HepG2 (cell line): ENCODE results near the gene TBC1D2B. TPM values are rescaled to one million over a fixed set of nuclear protein-coding genes. Genes with fewer than 3 reads are reported as not detected.

Experiments used
- ATAC-seq: fragments of 200-7000 bp; cut with Tn5 transposase; 3 replicates; pipeline ENCODE4 v1.9.1; 2020; ENCODE audit warnings: mild to moderate bottlenecking, moderate library complexity
- BruUV-seq: library from RNA; stranded (reverse); fragments of 400-500 nt; replicated peaks from 2 replicates; lab custom pipeline; 2021; lab: Mats Ljungman, UMichigan
- CTCF ChIA-PET: fragments of 300-600 bp; formaldehyde crosslinking; extraction: SDS; loops from one replicate; lab custom pipeline; 2021; ENCODE audit warnings: low total read pairs, inconsistent platforms, low intra/inter-chr PET ratio; lab: Yijun Ruan, JAX
- POLR2A ChIA-PET: fragments of 350-600 bp; sonication (Branson Sonifier 250); formaldehyde crosslinking; loops from one replicate; lab custom pipeline; 2020; ENCODE audit warnings: antibody characterized with exemption, inconsistent platforms; lab: Yijun Ruan, JAX
- DNase-seq: peaks from one replicate; pipeline ENCODE4 v3.0.0-alpha.2; 2015; ENCODE audit warnings: low spot score
- FAIRE-seq: peaks from 3 replicates; lab custom pipeline; 2011; peaks lifted over from hg19 to GRCh38; lab: Jason Lieb, UNC
- H2AFZ ChIP-seq: one replicate; pipeline ENCODE4 v1.6.1; 2011; ENCODE audit warnings: low read length, inconsistent platforms
- H3K27ac ChIP-seq: fragments of 300-600 bp; 3 replicates; pipeline ENCODE4 v1.8.0; 2011; ENCODE audit warnings: mixed run types, mild to moderate bottlenecking, mixed read lengths, low read length, inconsistent platforms; ENCODE audit not compliant: insufficient read depth; ENCODE audit errors: extremely low read length
- H3K27me3 ChIP-seq, 2 experiments: fragments of 200-600 bp in 1 of 2; 2 replicates in 1 of 2; 3 replicates in 1 of 2; pipeline versions ENCODE4 v1.6.0 to v1.8.0; 2011; ENCODE audit warnings: low read length in 2 of 2, mild to moderate bottlenecking in 2 of 2, moderate library complexity in 2 of 2, inconsistent platforms in 1 of 2; ENCODE audit not compliant: insufficient read depth in 2 of 2, control insufficient read depth in 1 of 2
- H3K36me3 ChIP-seq, 2 experiments: fragments of 200-600 bp in 1 of 2; replicated peaks in 1 of 2; 2 replicates in 1 of 2; 3 replicates in 1 of 2; pipeline versions ENCODE4 v1.5.1 to v1.8.0; 2011; ENCODE audit warnings: low read length in 2 of 2, inconsistent platforms in 1 of 2; ENCODE audit not compliant: insufficient read depth in 2 of 2, control insufficient read depth in 1 of 2
- H3K4me1 ChIP-seq: 2 replicates; pipeline ENCODE4 v1.5.1; 2012; ENCODE audit warnings: low read length, inconsistent platforms; ENCODE audit not compliant: insufficient read depth
- H3K4me2 ChIP-seq: 2 replicates; pipeline ENCODE4 v1.6.0; 2011; ENCODE audit warnings: low read depth, low read length, inconsistent platforms
- H3K4me3 ChIP-seq, 3 experiments: fragments of 200-600 bp in 1 of 3; sonication (generic), shearing (Covaris generic) in 1 of 3; replicated peaks in 1 of 3; 2 replicates each; pipeline ENCODE4 v1.5.1; 2011 to 2016; ENCODE audit warnings: low read length in 3 of 3, inconsistent platforms in 2 of 3, low read depth in 2 of 3, mild to moderate bottlenecking in 2 of 3, control low read depth in 1 of 3, mixed read lengths in 1 of 3; ENCODE audit not compliant: insufficient read depth in 1 of 3
- H3K79me2 ChIP-seq: one replicate; pipeline ENCODE4 v1.6.1; 2011; ENCODE audit warnings: low read length, inconsistent platforms; ENCODE audit not compliant: insufficient read depth
- H3K9ac ChIP-seq: 2 replicates; pipeline ENCODE4 v1.6.0; 2011; ENCODE audit warnings: mild to moderate bottlenecking, low read depth, low read length, inconsistent platforms; ENCODE audit not compliant: insufficient read depth
- H3K9me3 ChIP-seq: 2 replicates; pipeline ENCODE4 v1.5.1; 2012; ENCODE audit warnings: mild to moderate bottlenecking, low read length
- H4K20me1 ChIP-seq: 2 replicates; pipeline ENCODE4 v1.6.0; 2011; ENCODE audit warnings: inconsistent platforms, mild to moderate bottlenecking, low read length, moderate library complexity; ENCODE audit not compliant: insufficient read depth
- ELF1 ChIP-seq: sonication (generic); formaldehyde crosslinking; IDR thresholded peaks from 2 replicates; pipeline ENCODE4 v1.4.0; 2020; ENCODE audit warnings: missing genetic modification reagents
- ELF3 ChIP-seq: IDR thresholded peaks from 2 replicates; pipeline ENCODE4 v1.6.1; 2016; ENCODE audit warnings: missing genetic modification reagents, missing compliant biosample characterization
- ETV5 ChIP-seq: IDR thresholded peaks from 2 replicates; pipeline ENCODE4 v1.6.1; 2018; ENCODE audit warnings: missing biosample characterization, missing genetic modification reagents, inconsistent platforms, borderline replicate concordance
- GABPB1 ChIP-seq: IDR thresholded peaks from 2 replicates; pipeline ENCODE4 v1.6.1; 2016; ENCODE audit warnings: mild to moderate bottlenecking, missing genetic modification reagents, moderate library complexity, missing compliant biosample characterization
- HCFC1 ChIP-seq: fragments of 150-350 bp; IDR thresholded peaks from 2 replicates; pipeline ENCODE4 v1.6.1; 2014; ENCODE audit warnings: low read depth, low read length
- HNF4A ChIP-seq: sonication (generic); formaldehyde crosslinking; IDR thresholded peaks from 2 replicates; pipeline ENCODE4 v1.4.0; 2020; ENCODE audit warnings: missing genetic modification reagents
- KLF15 ChIP-seq: sonication (generic); formaldehyde crosslinking; IDR thresholded peaks from 2 replicates; pipeline ENCODE4 v1.8.1; 2023; ENCODE audit warnings: borderline replicate concordance, mild to moderate bottlenecking, inconsistent platforms, missing genetic modification reagents, mixed read lengths
- PHF21A ChIP-seq: sonication (generic); formaldehyde crosslinking; IDR thresholded peaks from 2 replicates; pipeline ENCODE4 v1.5.0; 2020; ENCODE audit warnings: mild to moderate bottlenecking, missing genetic modification reagents
- PREB ChIP-seq: sonication (generic); formaldehyde crosslinking; IDR thresholded peaks from 2 replicates; pipeline ENCODE4 v1.4.0; 2020; ENCODE audit warnings: missing genetic modification reagents
- RORA ChIP-seq: sonication (generic); formaldehyde crosslinking; IDR thresholded peaks from 2 replicates; pipeline ENCODE4 v1.5.0; 2020; ENCODE audit warnings: mild to moderate bottlenecking, missing genetic modification reagents, moderate library complexity
- SMAD1 ChIP-seq: sonication (generic); formaldehyde crosslinking; IDR thresholded peaks from 2 replicates; pipeline ENCODE4 v1.4.0; 2020; ENCODE audit warnings: missing genetic modification reagents, low read depth, mild to moderate bottlenecking, borderline replicate concordance
- TEAD3 ChIP-seq: optimal IDR thresholded peaks from 2 replicates; pipeline ENCODE3; 2016; ENCODE audit warnings: borderline replicate concordance
- TEF ChIP-seq: sonication (generic); formaldehyde crosslinking; IDR thresholded peaks from 2 replicates; pipeline ENCODE4 v1.5.0; 2020; ENCODE audit warnings: missing genetic modification reagents
- UBTF ChIP-seq: sonication (generic); formaldehyde crosslinking; IDR thresholded peaks from 2 replicates; pipeline ENCODE4 v1.4.0; 2020; ENCODE audit warnings: mild to moderate bottlenecking, missing genetic modification reagents
- ZNF124 ChIP-seq: sonication (generic); formaldehyde crosslinking; IDR thresholded peaks from 2 replicates; pipeline ENCODE4 v1.4.0; 2020; ENCODE audit warnings: missing genetic modification reagents
- ZNF616 ChIP-seq: sonication (generic); formaldehyde crosslinking; IDR thresholded peaks from 2 replicates; pipeline ENCODE4 v1.5.0; 2020; ENCODE audit warnings: low read depth, mild to moderate bottlenecking, missing genetic modification reagents
- ZNF770 ChIP-seq: sonication (generic); formaldehyde crosslinking; IDR thresholded peaks from 2 replicates; pipeline ENCODE4 v1.5.0; 2020; ENCODE audit warnings: mild to moderate bottlenecking, missing genetic modification reagents
- WGBS: methylation state at CpG from one replicate; pipeline ENCODE4 v1.1.6; 2017; ENCODE audit warnings: low lambda C conversion rate; 5-methylcytosine and 5-hydroxymethylcytosine counted together
- in situ Hi-C: cut with HindIII; loops from 2 replicates; pipeline ENCODE4 v1.10.0; 2017; ENCODE audit warnings: low pct_unique_long_range_greater_than_20kb; ENCODE audit not compliant: extremely low pct_ligation_motif_present
- intact Hi-C: fragments of 100-400 bp; cut with micrococcal nuclease; formaldehyde crosslinking; loops from one replicate; pipeline ENCODE4 v1.10.0; 2022; ENCODE audit not compliant: unreplicated experiment
- polyA plus RNA-seq, 8 experiments: library from polyadenylated mRNA; depleted of rRNA in 3 of 8; stranded (reverse) in 7 of 8; unstranded in 1 of 8; fragments of >200 nt; fragmentation: Illumina TruSeq in 4 of 8; extraction: Trizol in 4 of 8; gene quantifications; 2 replicates each; pipeline versions ENCODE4 v1.2.1 to v1.2.3, GENCODE V29; 2011 to 2016; ENCODE audit warnings: low read depth in 4 of 8, missing spikeins in 1 of 8, mixed read lengths in 1 of 8; ENCODE audit not compliant: insufficient read depth in 1 of 8
- total RNA-seq, 5 experiments: library from RNA; depleted of rRNA; stranded (reverse); fragments of >200 nt; fragmentation: Illumina TruSeq; extraction: Trizol; gene quantifications; 2 replicates each; pipeline ENCODE4 v1.2.3, GENCODE V29; 2016; ENCODE audit warnings: low read depth in 1 of 5

Gene TBC1D2B
- total and polyA plus RNA-seq, 2 of the 13 experiments (the other 11 are each of a cell fraction or from before 2014, with no cell fraction given) = 10.1 to 14.4 TPM

- H3K79me2 ChIP-seq = no peaks in the 10 kb centered on the region
- WGBS = 42% methylated on average over 8 of the region's 10 CpGs
- no peak overlapping the region for H3K27ac ChIP-seq
- in situ Hi-C loops = no loop called here
- POLR2A ChIA-PET = no interaction called here
- CTCF ChIA-PET = no interaction called here
- ATAC-seq = peak; percentile 53
- H3K9ac ChIP-seq = no peak overlapping the region
- FAIRE-seq = no peak
- H3K4me1 ChIP-seq = peaks cover 16% of the 10 kb centered on the region
- BruUV-seq = no TSS peak
- no peaks in the 10 kb centered on the region for H4K20me1 ChIP-seq
- H3K9me3 ChIP-seq = no peaks in the 10 kb centered on the region
- no peaks in the 10 kb centered on the region for H3K36me3 ChIP-seq
- H2AFZ ChIP-seq = no peak overlapping the region
- H3K4me3 ChIP-seq = peak overlapping the region in 1 of 3 experiments; percentile 35; a peak in 1 of 6 replicates
- DNase-seq = peak; percentile 34
- peak overlapping the region; percentile 65 for H3K4me2 ChIP-seq
- intact Hi-C loops = no loop called here
- peaks cover 1% of the 10 kb centered on the region in 2 experiments; a peak in 1 of 5 replicates for H3K27me3 ChIP-seq
- TF ChIP-seq TEF (CRISPR knock-in tag) (no peak), TEAD3 (peak; percentile 31), KLF15 (CRISPR knock-in tag) (no peak), ZNF124 (CRISPR knock-in tag) (no peak), GABPB1 (CRISPR knock-in tag) (0 out of 2 replicates have a peak, but pooled peaks have one; percentile 3), PREB (CRISPR knock-in tag) (no peak), UBTF (CRISPR knock-in tag) (0 out of 2 replicates have a peak, but pooled peaks have one; percentile 17), ELF3 (CRISPR knock-in tag) (0 out of 2 replicates have a peak, but pooled peaks have one; percentile 10), ETV5 (CRISPR knock-in tag) (peak; percentile 37; the same call in 1 of the 2 replicates), PHF21A (CRISPR knock-in tag) (0 out of 2 replicates have a peak, but pooled peaks have one; percentile 33), ZNF616 (CRISPR knock-in tag) (no peak), ZNF770 (CRISPR knock-in tag) (no peak), HCFC1 (no peak), RORA (no peak), HNF4A (CRISPR knock-in tag) (peak; percentile 43), ELF1 (CRISPR knock-in tag) (0 out of 2 replicates have a peak, but pooled peaks have one; percentile 26), SMAD1 (0 out of 2 replicates have a peak, but pooled peaks have one; percentile 12)
These were observed 94.3 kb downstream of the TBC1D2B start for GRCh38 chr15:77983091-77983707.
